Kidney tubule cell (primary cell): ENCODE data around the gene PET100.

Experiments
- DNase-seq: peaks from one replicate; pipeline ENCODE4 v3.0.0-alpha.2; 2018; ENCODE audit warnings: low spot score

PET100 gene

DNA sequence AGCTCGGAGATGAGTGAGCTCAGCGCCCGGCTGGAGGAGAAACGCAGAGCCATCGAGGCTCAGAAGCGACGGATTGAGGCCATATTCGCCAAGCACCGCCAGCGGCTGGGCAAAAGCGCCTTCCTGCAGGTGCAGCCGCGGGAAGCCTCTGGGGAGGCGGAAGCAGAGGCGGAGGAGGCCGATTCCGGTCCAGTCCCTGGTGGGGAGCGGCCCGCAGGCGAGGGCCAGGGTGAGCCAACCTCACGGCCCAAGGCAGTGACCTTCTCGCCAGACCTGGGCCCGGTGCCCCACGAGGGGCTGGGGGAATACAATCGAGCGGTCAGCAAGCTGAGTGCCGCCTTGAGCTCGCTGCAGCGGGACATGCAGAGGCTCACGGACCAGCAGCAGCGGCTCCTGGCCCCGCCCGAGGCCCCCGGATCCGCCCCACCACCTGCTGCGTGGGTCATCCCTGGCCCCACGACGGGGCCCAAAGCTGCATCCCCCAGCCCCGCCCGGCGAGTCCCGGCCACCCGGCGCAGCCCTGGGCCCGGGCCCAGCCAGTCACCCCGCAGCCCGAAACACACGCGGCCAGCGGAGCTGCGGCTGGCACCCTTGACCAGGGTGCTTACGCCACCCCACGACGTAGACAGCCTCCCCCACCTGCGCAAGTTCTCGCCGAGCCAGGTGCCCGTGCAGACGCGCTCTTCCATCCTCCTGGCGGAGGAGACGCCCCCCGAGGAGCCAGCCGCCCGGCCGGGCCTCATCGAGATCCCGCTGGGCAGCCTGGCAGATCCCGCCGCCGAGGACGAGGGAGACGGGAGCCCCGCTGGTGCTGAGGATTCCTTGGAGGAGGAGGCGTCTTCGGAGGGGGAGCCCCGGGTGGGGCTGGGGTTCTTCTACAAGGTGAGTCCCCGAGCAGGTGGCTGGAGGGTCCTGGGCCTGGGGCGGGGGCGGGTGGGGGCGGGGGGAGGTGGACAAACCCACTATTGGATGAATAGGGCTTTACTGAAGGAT is 17.0 kb upstream of the PET100 start:
- no peak for DNase-seq

DNA sequence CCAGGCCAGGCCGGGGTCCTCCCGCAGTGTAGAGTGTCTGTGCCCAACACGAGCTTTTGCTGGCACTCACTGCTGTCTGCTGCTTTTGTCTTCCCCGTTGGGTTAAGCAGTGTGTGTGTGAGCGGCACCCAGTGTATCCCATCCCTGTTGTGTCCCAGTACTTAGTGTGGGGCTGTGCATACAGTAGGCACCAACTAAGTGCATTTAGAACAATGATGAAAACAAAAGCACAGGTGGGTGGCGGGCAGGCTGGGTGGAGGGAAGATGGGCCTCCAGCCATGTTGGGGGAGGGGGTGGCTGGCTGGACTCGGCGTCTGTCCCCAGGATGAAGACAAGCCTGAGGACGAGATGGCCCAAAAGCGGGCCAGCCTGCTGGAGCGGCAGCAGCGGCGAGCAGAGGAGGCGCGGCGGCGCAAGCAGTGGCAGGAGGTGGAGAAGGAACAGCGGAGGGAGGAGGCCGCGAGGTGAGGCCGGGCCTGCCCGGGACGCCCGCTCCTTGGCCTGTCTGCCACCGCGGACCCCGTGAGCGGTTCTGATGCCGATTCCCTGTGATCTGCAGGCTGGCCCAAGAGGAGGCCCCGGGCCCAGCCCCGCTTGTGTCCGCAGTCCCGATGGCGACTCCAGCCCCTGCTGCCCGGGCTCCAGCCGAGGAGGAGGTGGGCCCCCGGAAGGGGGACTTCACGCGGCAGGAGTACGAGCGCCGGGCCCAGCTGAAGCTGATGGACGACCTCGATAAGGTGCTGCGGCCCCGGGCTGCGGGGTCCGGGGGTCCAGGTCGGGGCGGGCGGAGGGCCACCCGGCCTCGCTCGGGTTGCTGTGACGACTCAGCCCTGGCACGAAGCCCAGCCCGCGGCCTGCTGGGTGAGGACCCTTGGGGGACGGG is 14.5 kb upstream of the PET100 start:
- DNase-seq: no peak

GRCh38 chr19:7617172-7617571 is 12.4 kb upstream of the PET100 start:
- no peak for DNase-seq

GRCh38 chr19:7617735-7618134 is 11.9 kb upstream of the PET100 start:
- DNase-seq: no peak

- peak; percentile 47 for DNase-seq
These were observed 11.2 kb upstream of the PET100 start for GRCh38 chr19:7618348-7618747.

- peak; percentile 49 for DNase-seq
These were observed 10.7 kb upstream of the PET100 start for GRCh38 chr19:7618771-7619510.

- no peak for DNase-seq
These were observed 9.7 kb upstream of the PET100 start for GRCh38 chr19:7619671-7620441.

- no peak for DNase-seq
These were observed 8.9 kb upstream of the PET100 start for GRCh38 chr19:7620442-7621412.

DNA sequence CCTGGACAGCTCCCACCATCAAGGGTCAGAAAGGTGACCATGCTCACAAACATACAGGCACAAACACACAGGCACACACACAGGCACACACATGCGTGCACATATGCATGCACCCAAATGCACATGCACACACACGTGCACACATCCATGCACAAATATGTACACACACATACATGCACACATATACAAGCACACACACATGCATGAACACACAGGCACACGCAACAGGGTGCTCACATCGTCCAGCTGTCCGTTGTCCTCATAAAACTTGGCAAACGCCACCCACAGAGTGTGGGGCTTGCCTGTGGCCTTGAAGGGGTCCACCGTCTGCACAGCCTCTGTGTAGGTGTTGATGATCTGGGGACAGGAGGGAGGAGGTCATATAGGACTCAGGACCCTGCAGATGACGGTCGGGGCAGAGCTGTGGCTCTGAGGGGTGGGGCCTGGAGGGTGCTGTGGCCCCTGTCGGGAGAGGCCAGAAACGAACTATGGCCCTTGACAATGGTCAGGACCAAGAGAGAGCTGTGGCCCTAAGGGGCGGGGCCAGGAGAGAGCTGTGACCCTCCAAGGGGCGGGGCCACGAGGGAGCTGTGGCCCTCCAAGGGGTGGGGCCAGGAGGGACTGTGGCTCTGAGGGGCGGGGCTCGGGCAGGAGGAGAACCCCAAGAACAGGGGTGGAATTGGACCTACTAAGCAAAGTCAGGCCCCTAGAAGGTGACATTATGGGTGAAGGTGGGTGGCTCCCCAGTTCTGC is 6.5 kb upstream of the PET100 start:
- DNase-seq: no peak

DNA sequence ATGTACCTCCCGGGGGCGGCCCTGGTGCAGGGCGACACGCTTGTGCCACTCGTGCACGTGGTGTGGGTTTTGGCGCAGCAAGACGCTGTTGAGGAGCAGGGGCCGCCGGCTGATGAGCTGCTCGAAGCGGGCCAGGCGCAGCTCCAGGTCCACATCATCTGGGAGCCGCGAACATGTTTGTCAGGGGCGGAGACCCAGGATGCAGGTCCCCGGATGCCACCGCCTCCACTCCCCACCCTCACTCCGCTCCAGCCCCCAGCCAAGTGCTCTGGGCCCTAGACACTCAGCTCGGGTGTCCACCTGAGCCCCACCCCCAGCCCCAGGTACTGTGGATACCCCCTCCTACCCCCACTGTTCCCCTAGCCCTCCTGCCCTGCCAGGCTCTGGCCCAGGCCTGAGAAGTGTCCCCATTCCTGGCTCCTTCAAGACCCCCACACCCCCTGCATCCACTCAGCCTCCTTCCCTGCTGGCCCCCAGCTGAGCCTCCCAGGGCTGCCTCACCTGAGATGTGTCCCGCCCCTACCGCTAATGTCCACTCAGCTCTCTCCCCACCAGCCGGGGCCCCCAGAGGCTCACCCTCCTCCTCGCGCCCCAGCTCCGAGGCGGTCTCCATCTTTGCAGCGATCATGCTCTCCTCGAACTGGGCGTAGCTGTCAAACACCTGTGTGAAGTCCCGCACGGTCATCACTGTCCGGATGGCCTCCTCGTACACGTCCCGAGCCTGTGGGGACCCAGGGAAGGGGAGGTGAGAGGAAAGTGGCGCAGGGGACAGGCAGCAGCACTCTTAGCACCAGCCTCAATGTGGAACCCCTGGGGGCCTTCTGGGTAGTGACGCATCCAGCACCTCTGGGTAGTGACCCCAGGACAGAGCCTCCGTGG is 5.6 kb upstream of the PET100 start:
- no peak for DNase-seq

DNA sequence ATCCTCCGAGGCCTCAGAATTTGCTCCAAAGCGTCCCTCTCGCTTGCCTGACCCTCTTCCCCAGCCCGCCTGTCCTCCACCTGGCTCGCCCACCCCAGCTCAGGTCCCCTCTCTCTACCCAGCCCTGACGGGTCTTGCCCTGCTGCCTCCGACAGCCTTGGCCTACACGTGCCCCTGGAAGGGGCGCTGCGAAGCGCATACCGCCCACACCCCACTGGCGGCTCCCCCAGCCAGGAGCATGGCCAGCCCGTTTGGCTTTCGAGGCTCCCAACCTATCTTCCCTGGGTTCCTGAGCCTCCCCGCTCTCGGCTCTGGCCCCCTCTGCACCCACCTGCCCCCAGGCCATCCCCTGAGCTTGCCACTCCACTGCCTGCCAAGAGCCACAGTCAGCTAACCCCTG is 4.8 kb upstream of the PET100 start:
- no peak for DNase-seq

- DNase-seq: no peak
These were observed 3.7 kb upstream of the PET100 start for GRCh38 chr19:7625763-7626372.

DNA sequence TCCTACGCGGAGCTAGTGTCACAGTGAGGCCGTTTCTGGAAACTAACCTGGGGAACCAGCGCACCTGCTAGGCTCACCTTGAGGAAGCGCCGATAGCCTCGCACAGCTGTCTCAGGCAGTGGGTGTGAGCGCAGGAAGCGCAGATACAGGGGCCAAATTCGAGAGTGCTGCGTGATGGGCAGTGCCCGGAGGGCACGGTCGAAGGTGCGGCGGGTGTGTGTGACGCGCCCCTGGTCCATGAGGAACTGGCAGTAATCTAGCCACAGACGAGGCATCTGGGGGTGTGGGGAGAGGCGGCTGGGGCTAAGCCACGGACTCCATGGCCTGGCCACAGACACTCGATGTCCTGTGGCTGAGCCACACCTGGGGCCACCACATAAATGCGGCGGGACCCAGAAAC is 2.4 kb upstream of the PET100 start:
- DNase-seq: no peak

DNA sequence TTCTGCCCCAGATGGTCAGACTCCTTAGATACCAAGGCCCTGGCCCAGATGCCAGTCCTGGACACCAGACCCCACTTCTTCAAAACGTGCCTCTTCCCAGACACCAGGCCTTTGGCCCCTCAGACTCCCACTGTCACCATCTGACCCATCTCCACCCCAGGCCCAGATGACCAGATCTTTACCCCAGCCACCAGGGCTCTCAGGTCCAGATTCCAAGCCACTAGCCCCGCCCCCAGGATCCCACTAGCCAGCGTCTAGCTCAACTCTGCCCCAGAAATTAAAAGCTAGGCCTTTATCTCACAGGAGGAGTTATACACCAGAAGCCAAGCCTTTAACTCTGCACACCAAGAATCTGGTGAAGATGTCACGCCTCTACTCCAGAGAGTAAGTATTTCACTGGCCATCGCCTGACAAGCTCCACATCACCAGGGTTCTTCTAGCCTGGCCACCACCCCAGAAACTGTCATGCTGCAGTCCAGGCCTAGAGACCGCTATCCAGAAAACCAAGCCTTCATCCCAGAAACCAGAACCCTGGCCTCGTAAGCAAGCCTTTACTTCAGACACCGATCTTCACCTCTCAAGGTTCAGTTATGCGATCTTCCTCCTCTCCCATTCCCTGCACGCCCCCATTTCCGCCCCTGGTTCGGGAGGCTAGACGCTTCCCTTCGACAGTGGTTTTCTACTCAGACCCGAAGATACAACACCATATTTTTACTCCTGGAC is 843 bp upstream of the PET100 start:
- no peak for DNase-seq

DNA sequence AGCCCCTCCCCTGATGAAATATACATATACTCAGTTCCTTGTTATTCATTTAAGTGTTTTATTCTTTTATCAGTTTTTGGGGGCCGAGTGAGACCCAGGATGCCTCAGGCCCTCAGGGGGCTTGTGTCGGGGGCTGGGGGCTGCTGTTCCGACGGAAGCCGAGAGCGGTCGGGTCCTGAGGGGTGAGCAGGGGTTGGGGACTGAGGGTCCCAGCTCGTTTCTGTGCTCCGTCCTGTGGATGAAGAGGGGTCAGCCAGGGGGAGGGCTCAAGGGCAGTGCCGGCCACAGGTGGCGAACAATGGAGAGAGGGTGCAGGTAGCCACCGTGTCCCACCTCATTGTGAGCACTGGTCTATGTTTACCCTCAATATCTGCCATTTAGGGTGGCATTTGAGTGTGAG is 2.0 kb downstream of the PET100 start:
- no peak for DNase-seq

- no peak for DNase-seq
These were observed 3.0 kb downstream of the PET100 start for GRCh38 chr19:7632340-7633203.
